HL-60 (cell line): ENCODE measurements around the gene RTF1.

Experiments used
- DNase-seq, 2 experiments: peaks; one replicate each; pipeline ENCODE4 v3.0.0-alpha.2; 2010 to 2020; ENCODE audit warnings: low read depth in 1 of 2, low spot score in 1 of 2
- H3K27ac ChIP-seq: fragments of 250-450 bp; sonication (Bioruptor Pico); replicated peaks from 2 replicates; pipeline ENCODE4 v1.5.1; 2020; ENCODE audit warnings: mild to moderate bottlenecking, moderate library complexity
- H3K27me3 ChIP-seq: fragments of 250-450 bp; sonication (Bioruptor Pico); 2 replicates; pipeline ENCODE4 v1.5.1; 2021; ENCODE audit warnings: mild to moderate bottlenecking, moderate library complexity; ENCODE audit not compliant: insufficient read depth, poor library complexity, severe bottlenecking
- H3K4me3 ChIP-seq: replicated peaks from 2 replicates; pipeline ENCODE4 v1.5.1; 2011; ENCODE audit warnings: mild to moderate bottlenecking, control low read depth, low read length; ENCODE audit not compliant: insufficient read depth
- CTCF ChIP-seq: IDR thresholded peaks from one replicate; pipeline ENCODE4 v1.5.1; 2011; ENCODE audit warnings: low read length, control low read depth, inconsistent platforms; ENCODE audit not compliant: insufficient read depth
- GABPA ChIP-seq: IDR thresholded peaks from 2 replicates; pipeline ENCODE4 v1.6.1; 2012; ENCODE audit warnings: low read depth
- POLR2AphosphoS5 ChIP-seq: IDR thresholded peaks from 2 replicates; pipeline ENCODE4 v1.6.1; 2012; ENCODE audit warnings: low read depth
- REST ChIP-seq: IDR thresholded peaks from 2 replicates; pipeline ENCODE4 v1.6.1; 2012; ENCODE audit warnings: low read depth; ENCODE audit not compliant: insufficient replicate concordance
- SPI1 ChIP-seq: IDR thresholded peaks from 2 replicates; pipeline ENCODE4 v1.6.1; 2012; ENCODE audit warnings: low read depth, mild to moderate bottlenecking, borderline replicate concordance

The RTF1 gene

GRCh38 chr15:41493205-41493901 lies 76.5 kb downstream of the RTF1 start, which contains the start of gene ITPKA:
TSS of gene ITPKA (plus strand) at chr15:41493874. CDS start at chr15:41493928, 54 bp downstream.
- H3K27me3 ChIP-seq, result peaks cover 51% of the 10 kb centered on the region
- H3K27ac ChIP-seq, result no peak within 1 kb of the TSS
- TF ChIP-seq CTCF (no peak), GABPA (no peak), SPI1 (no peak), REST (no peak), POLR2AphosphoS5 (no peak)
- H3K4me3 ChIP-seq, result peak within 1 kb of the TSS; percentile 53
- DNase-seq, result peak in 1 of 2 experiments; percentile 46

GRCh38 chr15:41493902-41494189 lies 77.0 kb downstream of the RTF1 start:
- H3K27me3 ChIP-seq, result peaks cover 51% of the 10 kb centered on the region

More at GRCh38 chr15:41493902-41494189, 77.0 kb downstream of the RTF1 start:
- Histone ChIP-seq H3K27ac (no peak overlapping the region), H3K4me3 (peak overlapping the region; percentile 25)
- TF ChIP-seq SPI1, result no peak
- TF ChIP-seq CTCF, result no peak
- no peak for TF ChIP-seq GABPA
- no peak for TF ChIP-seq POLR2AphosphoS5
- no peak for TF ChIP-seq REST
- DNase-seq, result no peak
